ENCODE results near the gene NPY4R2.
"Not testable (repeated sequence)": the region's sequence is repeated elsewhere in the genome, so short reads cannot be mapped to it uniquely, and the experiment has no call there.

NPY4R2 gene

DNA sequence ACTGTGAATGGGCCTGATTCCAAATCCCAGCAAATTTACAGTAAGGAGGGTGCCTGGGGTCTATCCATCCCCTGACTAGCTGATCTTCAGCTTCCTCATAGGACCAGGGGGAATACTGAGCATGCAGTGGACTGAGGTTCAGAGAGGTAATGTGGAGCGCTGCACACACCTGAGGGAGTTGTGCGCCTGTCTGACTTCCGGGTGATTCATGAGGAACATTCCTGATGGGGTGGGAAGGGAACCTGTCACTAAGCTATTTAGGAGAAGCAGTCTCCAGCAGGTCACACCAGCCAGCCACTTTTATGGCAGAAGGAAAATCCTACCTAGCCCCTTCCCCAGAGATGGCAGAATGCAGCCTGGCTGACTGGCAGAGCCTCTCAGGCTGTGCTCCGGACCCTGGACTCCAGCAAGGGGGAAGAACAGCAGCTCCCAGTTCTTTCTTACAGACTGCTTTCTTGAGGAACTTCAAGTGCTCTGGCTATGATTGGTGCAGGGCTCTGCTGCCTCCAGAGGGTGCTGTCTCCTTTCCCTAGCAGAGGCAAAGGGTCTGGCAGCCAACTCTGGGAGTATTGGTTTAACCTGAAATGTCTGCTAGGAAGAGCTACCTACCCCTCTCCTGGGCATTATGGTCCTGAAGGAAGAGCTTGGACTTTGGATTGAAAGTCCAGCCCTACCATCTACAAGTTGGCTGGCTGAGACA, 2.5 kb upstream of the NPY4R2 start:
- not testable (repeated sequence) for H3K36me3 Mint-ChIP-seq; H3K27me3 Mint-ChIP-seq; H3K27ac Mint-ChIP-seq; H3K4me1 Mint-ChIP-seq (ENCODE audit: low read depth); H3K4me3 Mint-ChIP-seq; H3K9me3 Mint-ChIP-seq (ENCODE audit: low read depth)

DNA sequence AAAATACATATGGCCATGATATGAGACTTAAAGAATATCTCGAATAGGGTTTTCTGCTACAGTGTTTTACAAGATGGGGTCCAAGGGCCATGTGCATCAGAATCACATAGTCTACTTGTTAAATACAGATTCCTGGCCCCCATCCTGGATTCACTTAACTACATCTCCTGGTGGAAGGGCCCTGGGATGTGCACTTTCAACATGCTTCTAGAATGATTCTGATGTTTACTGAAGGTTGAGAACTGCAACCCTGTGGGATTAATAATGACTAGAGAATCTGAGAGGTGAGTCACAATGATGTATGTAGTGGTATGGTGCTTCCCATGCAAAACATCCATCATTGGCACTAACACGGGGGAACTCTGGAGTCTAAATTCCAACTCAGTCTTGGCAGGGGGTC, 2.1 kb downstream of the NPY4R2 start:
- not testable (repeated sequence) for H3K4me1 Mint-ChIP-seq (ENCODE audit: low read depth); H3K36me3 Mint-ChIP-seq; H3K27me3 Mint-ChIP-seq; H3K4me3 Mint-ChIP-seq; H3K9me3 Mint-ChIP-seq (ENCODE audit: low read depth); H3K27ac Mint-ChIP-seq

DNA sequence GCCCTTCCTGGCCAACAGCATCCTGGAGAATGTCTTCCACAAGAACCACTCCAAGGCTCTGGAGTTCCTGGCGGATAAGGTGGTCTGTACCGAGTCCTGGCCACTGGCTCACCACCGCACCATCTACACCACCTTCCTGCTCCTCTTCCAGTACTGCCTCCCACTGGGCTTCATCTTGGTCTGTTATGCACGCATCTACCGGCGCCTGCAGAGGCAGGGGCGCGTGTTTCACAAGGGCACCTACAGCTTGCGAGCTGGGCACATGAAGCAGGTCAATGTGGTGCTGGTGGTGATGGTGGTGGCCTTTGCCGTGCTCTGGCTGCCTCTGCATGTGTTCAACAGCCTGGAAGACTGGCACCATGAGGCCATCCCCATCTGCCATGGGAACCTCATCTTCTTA, 4.0 kb downstream of the NPY4R2 start:
- H3K4me3 Mint-ChIP-seq; H3K27ac Mint-ChIP-seq; H3K36me3 Mint-ChIP-seq; H3K4me1 Mint-ChIP-seq (ENCODE audit: low read depth); H3K9me3 Mint-ChIP-seq (ENCODE audit: low read depth); H3K27me3 Mint-ChIP-seq: not testable (repeated sequence)

DNA sequence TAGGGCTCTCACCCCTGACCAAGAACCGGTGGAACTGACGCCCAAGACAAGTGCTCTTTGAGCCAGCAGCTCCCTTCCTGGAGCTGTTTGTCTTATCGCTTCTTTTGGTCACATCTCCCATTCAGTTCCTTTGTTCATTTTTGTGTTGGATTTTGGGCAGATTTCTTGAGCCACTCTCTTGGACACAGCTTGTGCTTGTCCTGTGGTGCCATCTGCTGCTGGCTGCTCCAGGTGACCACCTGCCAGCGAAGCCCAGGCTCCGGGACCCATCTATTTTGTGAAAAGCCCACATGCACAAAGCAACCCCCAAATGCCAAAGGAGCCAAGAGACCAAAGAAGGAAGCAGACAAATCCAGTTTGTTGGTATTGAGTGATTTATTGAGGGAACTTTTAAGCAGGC, 6.2 kb downstream of the NPY4R2 start:
- not testable (repeated sequence) for H3K4me1 Mint-ChIP-seq (ENCODE audit: low read depth); H3K36me3 Mint-ChIP-seq; H3K4me3 Mint-ChIP-seq; H3K27me3 Mint-ChIP-seq; H3K9me3 Mint-ChIP-seq (ENCODE audit: low read depth); H3K27ac Mint-ChIP-seq

DNA sequence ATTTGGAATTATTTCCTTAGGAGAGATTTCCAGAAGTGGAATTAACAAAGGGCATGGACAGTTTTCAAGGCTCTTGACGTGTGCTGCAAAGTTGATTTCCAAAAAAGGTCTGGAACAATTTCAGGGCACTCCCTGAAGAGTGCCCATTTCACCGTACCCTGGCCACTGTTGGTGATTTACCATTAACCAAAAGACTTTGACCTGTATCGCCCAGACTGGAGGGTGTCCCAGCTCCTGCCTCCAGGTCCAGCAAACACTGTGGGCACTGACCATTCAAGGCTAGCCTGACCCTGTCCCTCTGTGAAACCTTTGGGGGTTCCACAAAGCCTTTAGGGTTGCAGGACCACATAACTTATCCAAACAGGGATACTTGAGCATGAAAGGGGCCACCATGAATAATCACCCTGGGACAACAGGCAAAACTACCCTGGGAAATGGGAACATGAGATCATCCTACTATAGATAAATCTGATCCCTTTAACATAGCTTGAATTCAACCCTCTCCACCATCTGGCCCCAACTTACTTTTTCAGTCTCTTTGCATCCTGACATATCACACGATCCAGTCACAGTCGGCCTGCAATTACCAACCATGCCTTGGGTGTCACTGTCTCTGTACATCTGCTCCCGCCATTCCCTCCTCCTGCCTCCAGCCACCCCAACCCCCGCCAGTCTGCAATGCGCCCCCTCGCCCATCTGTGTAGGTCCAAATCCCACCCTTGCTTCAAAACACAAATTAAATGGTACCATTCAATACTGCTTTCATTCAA, 8.9 kb downstream of the NPY4R2 start:
- not testable (repeated sequence) for H3K27me3 Mint-ChIP-seq; H3K9me3 Mint-ChIP-seq (ENCODE audit: low read depth); H3K4me1 Mint-ChIP-seq (ENCODE audit: low read depth); H3K36me3 Mint-ChIP-seq; H3K27ac Mint-ChIP-seq; H3K4me3 Mint-ChIP-seq

DNA sequence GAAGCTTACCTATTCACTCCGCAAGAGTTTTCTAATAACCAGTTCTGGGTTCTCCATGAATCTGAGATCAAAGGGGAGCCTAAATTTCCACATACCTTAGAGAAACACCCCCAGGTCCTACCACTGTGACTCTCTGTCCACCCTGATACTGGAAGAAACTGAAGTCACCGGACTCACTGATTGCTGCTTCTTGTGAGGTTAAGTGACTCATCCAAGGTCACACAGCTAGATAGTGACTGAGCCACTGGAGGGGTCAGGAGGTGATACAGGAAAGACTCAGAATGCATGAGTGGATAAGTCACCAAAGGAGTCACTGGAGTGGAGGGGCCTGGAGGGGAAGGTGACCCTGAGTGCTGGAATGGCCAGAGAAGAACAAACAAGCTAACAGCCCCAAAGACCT, 9.8 kb downstream of the NPY4R2 start:
- not testable (repeated sequence) for H3K27me3 Mint-ChIP-seq; H3K4me3 Mint-ChIP-seq; H3K9me3 Mint-ChIP-seq (ENCODE audit: low read depth); H3K36me3 Mint-ChIP-seq; H3K4me1 Mint-ChIP-seq (ENCODE audit: low read depth); H3K27ac Mint-ChIP-seq

DNA sequence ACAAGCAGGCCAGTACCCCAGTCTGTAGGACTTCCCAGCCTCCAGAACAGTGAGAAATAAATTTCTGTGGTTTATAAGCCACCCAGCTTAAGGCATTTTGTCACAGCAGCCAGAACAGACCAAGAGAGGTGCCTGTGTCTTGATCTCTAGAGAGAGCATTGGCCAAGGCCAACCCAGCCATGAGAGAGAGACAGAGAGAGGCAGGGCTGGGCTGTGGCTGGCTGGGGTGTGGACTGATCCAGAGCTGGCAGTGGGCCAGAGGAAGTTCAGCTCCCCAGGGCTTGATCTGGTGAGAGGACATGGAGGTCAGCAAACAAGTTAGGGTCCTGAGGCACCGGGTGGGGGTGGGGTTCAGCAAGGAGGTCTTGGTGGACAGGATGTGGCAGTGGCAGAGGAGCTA, 14.4 kb downstream of the NPY4R2 start:
- H3K4me1 Mint-ChIP-seq (ENCODE audit: low read depth); H3K4me3 Mint-ChIP-seq; H3K9me3 Mint-ChIP-seq (ENCODE audit: low read depth); H3K27me3 Mint-ChIP-seq; H3K27ac Mint-ChIP-seq; H3K36me3 Mint-ChIP-seq: not testable (repeated sequence)

DNA sequence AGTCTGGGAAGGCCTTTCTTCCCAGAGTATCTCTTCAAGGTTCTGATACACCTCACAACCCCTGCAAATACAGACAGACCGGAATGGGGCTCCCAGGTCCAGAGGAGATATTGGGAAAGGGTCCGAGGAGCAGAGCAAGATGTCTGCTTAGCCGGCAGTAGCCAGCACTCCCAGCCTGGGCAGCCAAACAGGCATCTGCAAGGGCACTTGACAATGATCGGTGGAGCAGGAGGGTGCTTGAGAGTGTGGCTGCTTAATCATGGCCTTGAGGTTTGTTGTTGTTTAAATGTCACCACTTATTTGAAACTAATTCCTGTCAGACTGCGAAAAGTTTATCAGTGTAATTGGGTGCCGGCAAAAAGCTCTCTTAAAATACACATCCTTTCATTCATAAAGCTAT, 15.0 kb downstream of the NPY4R2 start:
- H3K9me3 Mint-ChIP-seq (ENCODE audit: low read depth); H3K27me3 Mint-ChIP-seq; H3K27ac Mint-ChIP-seq; H3K4me1 Mint-ChIP-seq (ENCODE audit: low read depth); H3K36me3 Mint-ChIP-seq; H3K4me3 Mint-ChIP-seq: not testable (repeated sequence)

DNA sequence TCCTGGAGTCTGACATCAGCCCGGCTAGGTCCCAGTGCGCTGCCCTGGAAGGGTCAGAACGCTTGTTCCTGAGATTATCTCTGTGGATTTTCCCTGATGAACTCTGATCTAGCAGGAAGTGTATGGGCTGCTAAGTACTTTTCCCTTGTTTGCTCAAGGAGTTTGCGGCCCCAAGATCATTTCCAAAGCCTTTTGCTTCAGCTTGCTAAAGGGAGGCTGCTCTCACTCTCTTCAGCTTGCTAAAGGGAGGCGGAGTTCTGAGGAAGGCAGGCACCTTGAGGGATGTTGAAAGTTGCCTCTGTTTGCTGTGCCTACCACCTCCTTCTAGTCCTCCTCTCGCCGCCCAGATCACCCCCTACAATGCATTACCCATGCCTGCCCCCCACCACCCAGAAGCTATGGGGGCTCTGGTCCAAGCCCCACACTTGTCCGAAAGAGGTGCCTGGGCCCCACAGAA, 18.3 kb downstream of the NPY4R2 start:
- H3K27ac Mint-ChIP-seq; H3K27me3 Mint-ChIP-seq; H3K36me3 Mint-ChIP-seq; H3K4me3 Mint-ChIP-seq; H3K4me1 Mint-ChIP-seq (ENCODE audit: low read depth); H3K9me3 Mint-ChIP-seq (ENCODE audit: low read depth): not testable (repeated sequence)

DNA sequence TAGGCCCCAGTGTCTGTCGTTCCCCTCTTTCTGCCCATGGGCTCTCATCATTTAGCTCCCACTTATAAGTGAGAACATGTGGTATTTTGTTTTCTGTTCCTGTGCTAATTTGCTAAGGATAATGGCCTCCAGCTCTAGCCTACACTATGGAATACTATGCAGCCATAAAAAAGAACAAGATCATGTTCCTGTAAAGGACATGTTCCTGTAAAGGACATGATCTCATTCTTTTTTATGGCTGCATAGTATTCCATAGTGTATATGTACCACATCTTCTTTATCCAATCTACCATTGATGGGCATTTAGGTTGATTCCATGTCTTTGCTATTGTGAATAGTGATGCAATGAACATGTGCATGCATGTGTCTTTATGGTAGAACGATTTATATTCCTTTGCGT, 19.2 kb downstream of the NPY4R2 start:
- not testable (repeated sequence) for H3K36me3 Mint-ChIP-seq; H3K9me3 Mint-ChIP-seq (ENCODE audit: low read depth); H3K27ac Mint-ChIP-seq; H3K27me3 Mint-ChIP-seq; H3K4me3 Mint-ChIP-seq; H3K4me1 Mint-ChIP-seq (ENCODE audit: low read depth)

DNA sequence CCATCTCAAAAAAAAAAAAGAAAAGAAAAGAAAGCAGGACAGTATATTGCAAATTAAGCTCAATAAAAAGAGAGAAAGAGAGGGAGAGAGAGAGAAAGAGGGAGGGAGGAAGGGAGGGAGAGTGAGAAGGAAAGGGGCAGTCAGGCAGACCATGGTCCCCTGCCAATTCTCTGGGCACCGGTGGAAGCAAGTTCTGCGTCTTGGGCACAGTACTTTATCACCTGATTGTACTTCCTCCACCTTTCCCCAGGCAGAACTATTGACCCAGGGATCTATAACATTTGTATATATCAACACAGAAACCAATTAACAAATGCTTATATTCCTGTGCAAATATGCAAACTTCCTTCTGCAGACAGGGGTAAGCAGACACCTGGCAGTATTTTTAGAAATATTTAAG, 22.4 kb downstream of the NPY4R2 start:
- not testable (repeated sequence) for H3K36me3 Mint-ChIP-seq; H3K9me3 Mint-ChIP-seq (ENCODE audit: low read depth); H3K4me1 Mint-ChIP-seq (ENCODE audit: low read depth); H3K27ac Mint-ChIP-seq; H3K4me3 Mint-ChIP-seq; H3K27me3 Mint-ChIP-seq

DNA sequence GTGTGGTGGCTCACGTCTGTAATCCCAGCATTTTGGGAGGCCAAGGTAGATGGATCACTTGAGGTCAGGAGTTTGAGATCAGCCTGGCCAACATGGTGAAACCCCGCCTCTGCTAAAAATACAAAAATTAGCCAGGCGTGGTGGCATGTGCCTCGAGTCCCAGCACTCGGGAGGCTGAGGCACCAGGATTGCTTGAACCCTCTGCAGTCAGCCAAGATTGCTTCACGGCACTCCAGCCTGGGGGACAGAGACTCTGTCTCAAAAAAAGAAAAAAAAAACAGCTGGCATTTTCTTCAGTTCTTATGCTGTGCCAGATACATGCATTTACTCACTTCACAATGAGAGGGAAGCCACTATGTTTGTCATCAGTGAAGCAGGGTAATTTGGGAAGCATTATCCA, 22.9 kb downstream of the NPY4R2 start:
- H3K27me3 Mint-ChIP-seq; H3K4me1 Mint-ChIP-seq (ENCODE audit: low read depth); H3K27ac Mint-ChIP-seq; H3K36me3 Mint-ChIP-seq; H3K4me3 Mint-ChIP-seq; H3K9me3 Mint-ChIP-seq (ENCODE audit: low read depth): not testable (repeated sequence)

DNA sequence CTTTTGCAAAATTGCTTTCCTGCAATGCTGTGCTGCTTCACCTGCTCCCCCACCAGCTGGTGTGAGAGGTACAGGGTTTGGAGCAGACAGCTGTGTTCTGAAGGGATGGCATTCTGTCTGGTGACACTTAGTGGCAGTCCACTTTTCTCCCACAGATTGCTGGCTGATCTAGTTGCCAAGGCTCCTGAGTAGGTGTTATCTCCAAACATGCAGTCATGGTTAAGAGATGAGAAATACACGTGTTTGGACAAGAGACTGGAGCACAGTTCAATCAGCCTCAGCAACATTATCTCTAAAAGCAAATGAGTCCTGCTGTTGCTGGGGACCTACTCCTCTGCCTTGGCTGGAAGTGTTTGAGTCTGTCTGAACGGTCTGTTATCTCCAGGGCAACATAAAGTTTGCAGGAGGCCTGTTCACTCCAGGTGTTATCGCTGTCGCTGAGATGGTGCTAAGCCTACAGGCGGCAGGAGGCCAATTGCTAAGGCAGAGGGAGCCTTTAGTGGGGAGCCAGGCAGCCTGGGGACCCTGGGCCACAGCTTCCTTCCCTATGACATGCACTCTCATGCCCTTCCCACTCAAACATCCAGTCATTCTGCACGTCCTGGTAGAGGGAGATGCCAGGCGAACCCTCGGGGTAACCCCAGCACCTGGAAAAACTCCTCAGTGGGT, 24.0 kb downstream of the NPY4R2 start:
- not testable (repeated sequence) for H3K4me3 Mint-ChIP-seq; H3K27ac Mint-ChIP-seq; H3K4me1 Mint-ChIP-seq (ENCODE audit: low read depth); H3K36me3 Mint-ChIP-seq; H3K27me3 Mint-ChIP-seq; H3K9me3 Mint-ChIP-seq (ENCODE audit: low read depth)

DNA sequence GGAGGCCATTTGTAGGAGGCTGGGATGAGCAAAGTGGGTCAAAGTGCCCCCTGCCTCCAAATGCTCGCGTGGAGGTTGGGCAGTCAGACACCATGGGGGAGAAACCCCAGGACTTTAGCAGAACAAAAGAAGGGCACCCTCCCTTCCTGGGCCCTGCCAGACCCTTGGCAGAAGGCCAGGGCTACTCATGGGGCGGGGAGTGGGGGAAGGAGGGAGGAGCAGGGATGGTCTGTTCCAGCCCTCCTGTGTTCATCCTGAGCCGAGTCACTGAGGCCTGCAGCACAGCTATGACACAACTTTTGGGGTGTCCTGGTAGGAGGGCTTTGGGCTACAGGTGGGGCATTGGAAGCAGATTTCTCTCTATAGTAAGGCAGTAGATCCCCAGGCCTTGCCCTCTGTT, 24.9 kb downstream of the NPY4R2 start:
- H3K27me3 Mint-ChIP-seq; H3K4me3 Mint-ChIP-seq; H3K4me1 Mint-ChIP-seq (ENCODE audit: low read depth); H3K9me3 Mint-ChIP-seq (ENCODE audit: low read depth); H3K36me3 Mint-ChIP-seq; H3K27ac Mint-ChIP-seq: not testable (repeated sequence)

DNA sequence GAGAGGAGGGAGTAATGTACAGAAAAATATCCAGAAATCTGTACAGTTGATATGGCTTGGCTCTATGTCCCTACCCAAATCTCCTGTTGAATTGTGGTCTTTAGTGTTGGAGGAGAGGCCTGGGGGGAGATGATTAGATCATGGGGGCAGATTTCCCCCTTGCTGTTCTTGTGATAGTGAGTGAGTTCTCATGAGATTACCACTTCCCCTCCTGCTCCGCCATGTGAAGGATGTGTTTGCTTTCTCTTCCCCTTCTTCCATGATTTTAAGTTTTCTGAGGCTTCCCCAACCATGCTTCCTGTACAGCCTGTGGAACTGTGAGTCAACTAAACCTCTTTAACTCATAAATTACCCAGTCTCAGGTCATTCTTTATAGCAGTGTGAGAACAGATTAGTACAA, 29.0 kb downstream of the NPY4R2 start:
- not testable (repeated sequence) for H3K4me3 Mint-ChIP-seq; H3K27ac Mint-ChIP-seq; H3K9me3 Mint-ChIP-seq (ENCODE audit: low read depth); H3K36me3 Mint-ChIP-seq; H3K27me3 Mint-ChIP-seq; H3K4me1 Mint-ChIP-seq (ENCODE audit: low read depth)

DNA sequence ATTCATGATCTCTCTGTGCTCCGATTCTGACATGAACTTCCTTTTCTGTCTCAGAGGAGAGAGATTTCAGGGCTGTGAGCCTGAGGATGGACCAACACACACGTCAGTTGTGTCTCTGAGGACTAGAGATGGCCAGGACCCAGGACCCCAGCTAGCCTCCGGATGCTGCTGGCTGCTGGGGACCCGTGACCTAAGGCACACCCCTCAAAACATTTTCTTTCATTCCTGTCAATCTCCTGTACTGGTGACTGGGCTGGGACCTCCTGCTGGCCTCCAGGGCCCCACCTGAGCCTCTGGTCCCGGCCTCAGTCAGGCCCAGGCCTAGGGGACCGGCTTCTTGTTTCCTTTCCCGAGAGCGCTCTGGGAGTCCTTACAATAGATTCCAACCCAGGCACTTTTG, 38.7 kb downstream of the NPY4R2 start:
- not testable (repeated sequence) for H3K27me3 Mint-ChIP-seq; H3K9me3 Mint-ChIP-seq (ENCODE audit: low read depth); H3K36me3 Mint-ChIP-seq; H3K27ac Mint-ChIP-seq; H3K4me1 Mint-ChIP-seq (ENCODE audit: low read depth); H3K4me3 Mint-ChIP-seq

Measured in activated naive CD8-positive, alpha-beta T cell (primary cell).